B cell (primary cell): ENCODE results near the gene GARRE1. TPM values are rescaled to one million over a fixed set of nuclear protein-coding genes. Genes with fewer than 3 reads are reported as not detected.
"Not testable (repeated sequence)": the region's sequence is repeated elsewhere in the genome, so short reads cannot be mapped to it uniquely, and the experiment has no call there.

Experiments used
- ATAC-seq: fragments of 200-7000 bp; cut with Tn5 transposase; one replicate; pipeline ENCODE4 v1.10.0; 2021; ENCODE audit warnings: low read depth, mild to moderate bottlenecking, moderate number of reproducible peaks, moderate library complexity
- CTCF ChIA-PET: fragments of 350-600 bp; sonication (Branson Sonifier 250); formaldehyde crosslinking; loops from one replicate; lab custom pipeline; 2021; ENCODE audit warnings: antibody characterized with exemption, inconsistent platforms; lab: Charles Lee
- POLR2A ChIA-PET: fragments of 350-600 bp; sonication (Branson Sonifier 250); formaldehyde crosslinking; loops from one replicate; lab custom pipeline; 2021; ENCODE audit warnings: antibody characterized with exemption; lab: Charles Lee
- DNase-seq: peaks from one replicate; pipeline ENCODE4 v3.0.0; 2013
- H2AFZ ChIP-seq: 2 replicates; pipeline ENCODE4 v1.6.1; 2012; ENCODE audit warnings: mild to moderate bottlenecking, low read depth, low read length; ENCODE audit not compliant: insufficient read depth, poor library complexity, severe bottlenecking
- H3K27ac ChIP-seq, 2 donors: 1 replicate in 1 of 2; 2 replicates in 1 of 2; pipeline ENCODE4 v1.5.1; 2012 to 2013; ENCODE audit warnings: low read length in 2 of 2, mild to moderate bottlenecking in 2 of 2, moderate library complexity in 1 of 2
- H3K27me3 ChIP-seq, 4 experiments: fragments of 200-600 bp in 1 of 4; sonication (generic) in 1 of 4; replicated peaks in 1 of 4; 1 replicate in 2 of 4; 2 replicates in 2 of 4; pipeline versions ENCODE4 v1.6.1 to v1.7.0; 2013 to 2016; ENCODE audit warnings: low read length in 3 of 4, mild to moderate bottlenecking in 2 of 4, mixed read lengths in 1 of 4, moderate library complexity in 1 of 4; ENCODE audit not compliant: insufficient read depth in 4 of 4, control insufficient read depth in 3 of 4; ENCODE audit errors: control extremely low read depth in 1 of 4
- H3K36me3 ChIP-seq, 2 experiments: replicated peaks in 1 of 2; 1 replicate in 1 of 2; 2 replicates in 1 of 2; pipeline versions ENCODE4 v1.6.1 to v1.7.1; 2013; ENCODE audit warnings: low read length in 1 of 2; ENCODE audit not compliant: insufficient read depth in 2 of 2, control insufficient read depth in 1 of 2; ENCODE audit errors: control extremely low read depth in 1 of 2, extremely low read depth in 1 of 2
- H3K4me1 ChIP-seq, 2 donors: fragments of 200-600 bp in 1 of 2; sonication (generic) in 1 of 2; 1 replicate in 1 of 2; 2 replicates in 1 of 2; pipeline versions ENCODE4 v1.5.1 to v1.6.1; 2013 to 2017; ENCODE audit warnings: low read length in 2 of 2; ENCODE audit not compliant: control insufficient read depth in 2 of 2, insufficient read depth in 2 of 2
- H3K4me2 ChIP-seq: replicated peaks from 2 replicates; pipeline ENCODE3; 2012; ENCODE audit warnings: mild to moderate bottlenecking, low read depth, low read length; ENCODE audit not compliant: poor library complexity, severe bottlenecking
- H3K4me3 ChIP-seq, 5 experiments: fragments of 200-600 bp in 1 of 5; sonication (generic) in 1 of 5; 1 replicate in 3 of 5; 2 replicates in 2 of 5; pipeline versions ENCODE4 v1.5.1 to v1.7.0; 2011 to 2016; ENCODE audit warnings: low read length in 4 of 5, mild to moderate bottlenecking in 4 of 5, low read depth in 2 of 5, control low read depth in 1 of 5, moderate library complexity in 1 of 5; ENCODE audit not compliant: insufficient read depth in 1 of 5; ENCODE audit errors: control extremely low read depth in 1 of 5, extremely low read depth in 1 of 5
- H3K79me2 ChIP-seq: fragments of 200-600 bp; sonication (generic); one replicate; pipeline ENCODE4 v1.6.0; 2016; ENCODE audit warnings: low read length; ENCODE audit not compliant: control insufficient read depth, insufficient read depth
- H3K9ac ChIP-seq: fragments of 200-600 bp; sonication (generic); 2 replicates; pipeline ENCODE4 v1.6.1; 2017; ENCODE audit warnings: mild to moderate bottlenecking, low read length, moderate library complexity
- H3K9me3 ChIP-seq, 3 donors: one replicate each; pipeline versions ENCODE4 v1.6.1 to v1.7.1; 2013; ENCODE audit warnings: low read length in 2 of 3; ENCODE audit not compliant: control insufficient read depth in 2 of 3, insufficient read depth in 1 of 3; ENCODE audit errors: control extremely low read depth in 1 of 3
- H4K20me1 ChIP-seq: 2 replicates; pipeline ENCODE4 v1.6.0; 2012; ENCODE audit warnings: mild to moderate bottlenecking, low read length; ENCODE audit not compliant: insufficient read depth, control insufficient read depth, poor library complexity, severe bottlenecking
- H3K27ac Mint-ChIP-seq: one replicate; pipeline ENCODE4 v1.8.0; 2021; ENCODE audit warnings: mixed read lengths
- H3K27me3 Mint-ChIP-seq: one replicate; pipeline ENCODE4 v1.8.0; 2021; ENCODE audit warnings: mixed read lengths
- H3K4me1 Mint-ChIP-seq: one replicate; pipeline ENCODE4 v1.8.0; 2021; ENCODE audit warnings: mixed read lengths
- H3K4me3 Mint-ChIP-seq: one replicate; pipeline ENCODE4 v1.8.0; 2021; ENCODE audit warnings: mixed read lengths
- H3K9me3 Mint-ChIP-seq: one replicate; pipeline ENCODE4 v1.8.0; 2022; ENCODE audit warnings: mixed read lengths; ENCODE audit not compliant: insufficient read depth
- EZH2 ChIP-seq: IDR thresholded peaks from 2 replicates; pipeline ENCODE4 v1.6.1; 2012; ENCODE audit warnings: borderline replicate concordance, low read depth, mild to moderate bottlenecking, moderate library complexity, low read length; ENCODE audit not compliant: insufficient read depth, poor library complexity, severe bottlenecking
- WGBS: methylation state at CpG from one replicate; pipeline ENCODE4 v1.1.5; 2013; ENCODE audit warnings: missing lambda C conversion rate; ENCODE audit not compliant: insufficient coverage; 5-methylcytosine and 5-hydroxymethylcytosine counted together
- intact Hi-C: fragments of 100-400 bp; cut with micrococcal nuclease; formaldehyde crosslinking; loops from one replicate; pipeline ENCODE4 v1.10.0; 2022
- polyA plus RNA-seq: library from polyadenylated mRNA; depleted of rRNA; stranded (reverse); fragments of >200 nt; gene quantifications from 2 replicates; pipeline ENCODE4 v1.2.3, GENCODE V29; 2012
- total RNA-seq, 2 donors: library from RNA; stranded (reverse); fragments of 120-200 nt in 1 of 2; gene quantifications; 1 replicate in 1 of 2; 2 replicates in 1 of 2; pipeline versions ENCODE4 v1.2.3 to v1.2.4, GENCODE V29; 2013 to 2022

Gene GARRE1
- total and polyA plus RNA-seq, 2 donors (not counting 1 experiment from before 2014, with no cell fraction given): 26.3 to 55.6 TPM

DNA sequence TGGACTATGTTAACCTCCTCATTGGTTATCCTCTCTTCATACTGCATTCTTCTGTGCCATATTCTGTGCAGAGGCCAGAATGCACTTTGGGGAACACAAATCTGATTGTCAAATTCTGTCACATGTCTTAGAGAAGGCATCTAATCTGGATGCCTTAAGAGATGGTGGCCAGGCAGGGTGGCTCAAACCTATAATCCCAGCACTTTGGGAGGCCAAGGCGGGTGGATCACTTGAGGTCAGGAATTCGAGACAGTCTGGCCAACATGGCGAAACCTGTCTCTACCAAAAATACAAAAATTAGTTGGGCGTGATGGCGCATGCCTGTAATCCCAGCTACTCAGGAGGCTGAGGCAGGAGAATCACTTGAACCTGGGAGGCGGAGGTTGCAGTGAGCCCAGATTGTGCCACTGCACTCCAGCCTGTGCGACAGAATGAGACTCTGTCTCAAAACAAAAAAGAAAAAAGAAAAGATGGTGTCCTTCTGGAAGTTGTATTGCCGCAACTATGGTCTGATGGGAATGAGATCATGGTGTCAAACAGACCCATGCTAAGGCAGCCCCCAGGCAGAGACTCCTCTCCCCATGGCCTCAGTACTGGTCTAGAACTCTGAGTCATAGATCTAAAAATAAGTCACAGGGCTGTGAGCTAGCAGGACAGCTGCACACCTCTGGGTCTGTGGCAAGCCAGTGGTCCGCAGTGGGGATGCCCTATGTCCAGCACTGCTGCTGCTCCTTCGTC, 11.0 kb upstream of the GARRE1 start:
- H3K27ac Mint-ChIP-seq, ATAC-seq, H3K9me3 ChIP-seq, CTCF ChIA-PET, H3K4me2 ChIP-seq, H3K4me3 Mint-ChIP-seq, H3K27ac ChIP-seq, H3K79me2 ChIP-seq, H3K4me1 ChIP-seq, H3K27me3 ChIP-seq, H3K4me1 Mint-ChIP-seq, DNase-seq, H3K9ac ChIP-seq, H3K9me3 Mint-ChIP-seq, H4K20me1 ChIP-seq, POLR2A ChIA-PET, H2AFZ ChIP-seq, H3K27me3 Mint-ChIP-seq, intact Hi-C loops, H3K4me3 ChIP-seq, H3K36me3 ChIP-seq: not testable (repeated sequence)
- 94% methylated on average over 9 of the region's 10 CpGs for WGBS

DNA sequence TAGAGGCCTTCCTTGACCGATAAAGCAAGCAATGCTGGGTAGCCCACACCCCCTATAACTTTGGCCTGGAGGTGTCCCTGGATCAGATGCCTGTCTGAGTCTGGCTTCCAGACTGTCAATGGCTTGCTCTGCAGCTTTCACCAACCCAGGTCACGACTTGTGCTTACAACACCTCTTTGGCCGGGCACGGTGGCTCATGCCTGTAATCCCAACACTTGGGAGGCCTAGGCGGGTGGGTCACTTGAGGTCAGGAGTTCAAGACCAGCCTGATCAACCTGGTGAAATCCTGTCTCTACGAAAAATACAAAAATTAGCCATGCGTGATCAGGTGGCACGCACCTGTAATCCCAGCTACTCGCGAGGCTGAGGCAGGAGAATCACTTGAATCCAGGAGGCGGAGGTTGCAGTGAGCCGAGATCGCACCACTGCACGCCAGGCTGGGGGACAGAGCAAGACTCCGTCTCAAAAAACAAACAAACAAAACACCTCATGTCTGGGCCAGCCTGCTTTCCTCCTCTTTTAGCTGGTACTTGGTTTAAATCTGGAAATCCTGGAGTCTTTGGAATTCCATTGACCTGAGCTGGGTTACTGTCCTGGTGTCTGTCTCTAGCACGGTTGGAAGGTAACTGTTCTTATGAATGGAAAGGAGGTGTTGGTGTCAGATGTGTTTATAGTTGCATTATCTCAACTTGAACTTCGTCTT, 10.3 kb upstream of the GARRE1 start:
- no peak for DNase-seq
- H3K4me2 ChIP-seq: no peak overlapping the region
- H3K79me2 ChIP-seq: no peaks in the 10 kb centered on the region
- no peaks in the 10 kb centered on the region for H3K4me1 ChIP-seq
- no peak overlapping the region for H2AFZ ChIP-seq
- Mint-ChIP-seq H3K27me3 (no peaks in the 10 kb centered on the region), H3K4me1 (peaks cover 3% of the 10 kb centered on the region), H3K4me3 (no peak overlapping the region), H3K27ac (no peak overlapping the region), H3K9me3 (no peaks in the 10 kb centered on the region)
- no peak overlapping the region for H3K4me3 ChIP-seq
- H4K20me1 ChIP-seq: no peaks in the 10 kb centered on the region
- POLR2A ChIA-PET: no interaction called here
- intact Hi-C loops: no loop called here
- no peaks in the 10 kb centered on the region for H3K9me3 ChIP-seq
- H3K36me3 ChIP-seq: no peaks in the 10 kb centered on the region
- WGBS: 87% methylated on average over 15 of the region's 17 CpGs
- H3K9ac ChIP-seq: no peak overlapping the region
- TF ChIP-seq EZH2: no peak
- no peak for ATAC-seq
- no peaks in the 10 kb centered on the region for H3K27me3 ChIP-seq
- H3K27ac ChIP-seq: no peak overlapping the region
- CTCF ChIA-PET: interaction anchor here (0.9 kb wide), 2 partner anchors 91 to 92 kb away, joined by 3 read pairs; no protein-coding TSS in a partner anchor
